Esophagus squamous epithelium (tissue), 5 donors: Measurements from ENCODE around the gene DCAF6. TPM values are rescaled to one million over a fixed set of nuclear protein-coding genes. Genes with fewer than 3 reads are reported as not detected.

Experiments used
- DNase-seq: peaks from one replicate; lab custom pipeline; 2025; lab: John Stamatoyannopoulos, UW
- H3K27ac ChIP-seq, 4 donors: fragments of 200-600 bp; sonication (generic); one replicate each; pipeline ENCODE4 v1.5.1; 2016 to 2019; ENCODE audit warnings: mild to moderate bottlenecking in 1 of 4
- H3K27me3 ChIP-seq, 4 donors: fragments of 200-600 bp; sonication (generic); 1 replicate in 3 of 4; 2 replicates in 1 of 4; pipeline versions ENCODE4 v1.5.1 to v1.6.0; 2017 to 2021; ENCODE audit warnings: antibody characterized with exemption in 1 of 4
- H3K36me3 ChIP-seq, 3 donors: fragments of 200-600 bp; sonication (generic); one replicate each; pipeline ENCODE4 v1.5.1; 2016 to 2019
- H3K4me1 ChIP-seq, 3 donors: fragments of 200-600 bp; sonication (generic); one replicate each; pipeline ENCODE4 v1.5.1; 2017 to 2019
- H3K4me3 ChIP-seq, 4 donors: fragments of 200-600 bp; sonication (generic); 1 replicate in 3 of 4; 2 replicates in 1 of 4; pipeline ENCODE4 v1.5.1; 2016 to 2019; ENCODE audit warnings: mild to moderate bottlenecking in 2 of 4, moderate library complexity in 1 of 4
- H3K9me3 ChIP-seq, 3 donors: fragments of 200-600 bp; sonication (generic); one replicate each; pipeline ENCODE4 v1.5.1; 2016 to 2019
- CTCF ChIP-seq, 6 experiments: fragments of 450-650 bp in 4 of 6; fragments of 200-600 bp in 2 of 6; sonication (generic) in 2 of 6; IDR thresholded peaks; one replicate each; pipeline ENCODE4 v1.5.1; 2016 to 2019; ENCODE audit warnings: antibody characterized with exemption in 6 of 6, mild to moderate bottlenecking in 4 of 6, moderate library complexity in 4 of 6
- POLR2A ChIP-seq, 4 donors: fragments of 450-650 bp; IDR thresholded peaks; one replicate each; pipeline ENCODE4 v1.6.1; 2017; ENCODE audit warnings: antibody characterized with exemption in 4 of 4, mild to moderate bottlenecking in 4 of 4, moderate library complexity in 3 of 4
- WGBS, 2 donors: methylation state at CpG; one replicate each; pipeline ENCODE4 v1.1.5; 2018; 5-methylcytosine and 5-hydroxymethylcytosine counted together
- intact Hi-C: fragments of 100-400 bp; cut with DNase I; formaldehyde crosslinking; loops from one replicate; pipeline ENCODE4 v1.15.0; 2022
- total RNA-seq, 4 donors: library from RNA; depleted of rRNA; stranded (reverse); fragments of >200 nt; gene quantifications; one replicate each; pipeline ENCODE4 v1.1.0, GENCODE V29; 2016
- donor health status: DM: yes; HTN: yes; CAD: no.

DCAF6 gene
- total RNA-seq, 4 donors from 2014 or later: 20.1 to 65.8 (median 44.5) TPM

GRCh38 chr1:168031198-168031597, 94.7 kb downstream of the DCAF6 start:
- TF ChIP-seq CTCF (IDR thresholded peaks at IDR 0.05) (no peak), POLR2A (IDR thresholded peaks at IDR 0.05) (no peak)

GRCh38 chr1:168031627-168032026, 95.1 kb downstream of the DCAF6 start:
- Histone ChIP-seq H3K36me3 (peaks cover 0 to 10% (median 0%) of the 10 kb centered on the region in 3 donors), H3K27ac (no peak overlapping the region), H3K9me3 (no peaks in the 10 kb centered on the region), H3K27me3 (no peaks in the 10 kb centered on the region), H3K4me3 (no peak overlapping the region), H3K4me1 (no peaks in the 10 kb centered on the region)
- no peak for DNase-seq
- 84 to 85% methylated on average over 4 of the region's 4 CpGs for WGBS, 2 donors
- TF ChIP-seq POLR2A (IDR thresholded peaks at IDR 0.05) (no peak), CTCF (IDR thresholded peaks at IDR 0.05) (no peak)
- intact Hi-C loops: no loop called here

More at GRCh38 chr1:168031198-168031597, 94.7 kb downstream of the DCAF6 start:
- Histone ChIP-seq H3K27ac (no peak overlapping the region), H3K36me3 (peaks cover 0 to 14% (median 0%) of the 10 kb centered on the region in 3 donors), H3K9me3 (no peaks in the 10 kb centered on the region), H3K27me3 (no peaks in the 10 kb centered on the region), H3K4me3 (no peak overlapping the region), H3K4me1 (no peaks in the 10 kb centered on the region)
- 90 to 95% methylated on average over 5 of the region's 5 CpGs for WGBS, 2 donors
- intact Hi-C loops: no loop called here
- DNase-seq: no peak

GRCh38 chr1:168032029-168032428, 95.5 kb downstream of the DCAF6 start:
- Histone ChIP-seq H3K27me3 (no peaks in the 10 kb centered on the region), H3K4me3 (no peak overlapping the region), H3K9me3 (no peaks in the 10 kb centered on the region), H3K36me3 (peaks cover 0 to 6% (median 0%) of the 10 kb centered on the region in 3 donors), H3K4me1 (no peaks in the 10 kb centered on the region), H3K27ac (no peak overlapping the region)
- DNase-seq: no peak
- TF ChIP-seq CTCF (IDR thresholded peaks at IDR 0.05) (no peak), POLR2A (IDR thresholded peaks at IDR 0.05) (no peak)
- WGBS, 2 donors: 48 to 80% methylated on average over 1 of the region's 1 CpG
- intact Hi-C loops: no loop called here

DNA sequence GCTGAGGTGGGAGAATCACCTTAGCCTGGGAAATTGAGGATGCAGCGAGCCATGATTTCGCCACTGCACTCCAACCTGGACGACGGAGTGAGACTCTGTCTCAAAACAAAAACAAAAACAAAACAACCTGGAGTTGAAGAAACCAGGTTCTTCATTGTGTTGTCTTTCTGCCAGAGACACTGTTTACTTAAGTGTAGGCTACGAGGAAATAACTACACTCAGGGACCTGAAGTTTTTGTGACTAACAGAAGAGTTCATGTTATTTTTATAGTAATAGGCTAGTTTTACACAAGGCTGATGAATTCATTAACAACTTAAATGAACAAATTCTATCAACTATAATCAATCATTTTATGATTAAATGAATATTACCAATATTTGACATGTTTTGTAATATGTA, 98.9 kb downstream of the DCAF6 start:
- H3K9me3 ChIP-seq: no peaks in the 10 kb centered on the region
- no peak for DNase-seq
- no peaks in the 10 kb centered on the region for H3K27me3 ChIP-seq
- TF ChIP-seq POLR2A (IDR thresholded peaks at IDR 0.05): no peak
- TF ChIP-seq CTCF (IDR thresholded peaks at IDR 0.05): no peak
- no peak overlapping the region for H3K4me3 ChIP-seq
- no peaks in the 10 kb centered on the region for H3K36me3 ChIP-seq
- 87 to 96% methylated on average over 5 of the region's 5 CpGs for WGBS, 2 donors
- intact Hi-C loops: no loop called here
- no peak overlapping the region for H3K27ac ChIP-seq
- no peaks in the 10 kb centered on the region for H3K4me1 ChIP-seq

- intact Hi-C loops: no loop called here
- Histone ChIP-seq H3K27me3 (no peaks in the 10 kb centered on the region), H3K9me3 (no peaks in the 10 kb centered on the region), H3K27ac (no peak overlapping the region), H3K4me3 (no peak overlapping the region), H3K36me3 (peaks cover 0 to 50% (median 6%) of the 10 kb centered on the region in 3 donors), H3K4me1 (no peaks in the 10 kb centered on the region)
- no peak for DNase-seq
- 87 to 97% methylated on average over 2 of the region's 2 CpGs for WGBS, 2 donors
- TF ChIP-seq POLR2A (IDR thresholded peaks at IDR 0.05) (no peak), CTCF (IDR thresholded peaks at IDR 0.05) (no peak)
Observed at GRCh38 chr1:168042362-168042761, 105.9 kb downstream of the DCAF6 start.
